GM04503 (cell line): Measurements from ENCODE around the gene GCDH.
"Not testable (repeated sequence)": the region's sequence is repeated elsewhere in the genome, so short reads cannot be mapped to it uniquely, and the experiment has no call there.

Source experiments
- DNase-seq: peaks from one replicate; pipeline ENCODE4 v3.0.0-alpha.2; 2012; ENCODE audit warnings: low read depth

GCDH gene

GRCh38 chr19:12872941-12873890 lies 17.7 kb upstream of the GCDH start:
- DNase-seq, result no peak

- no peak for DNase-seq
These were observed 16.8 kb upstream of the GCDH start for GRCh38 chr19:12873891-12874745.

DNA sequence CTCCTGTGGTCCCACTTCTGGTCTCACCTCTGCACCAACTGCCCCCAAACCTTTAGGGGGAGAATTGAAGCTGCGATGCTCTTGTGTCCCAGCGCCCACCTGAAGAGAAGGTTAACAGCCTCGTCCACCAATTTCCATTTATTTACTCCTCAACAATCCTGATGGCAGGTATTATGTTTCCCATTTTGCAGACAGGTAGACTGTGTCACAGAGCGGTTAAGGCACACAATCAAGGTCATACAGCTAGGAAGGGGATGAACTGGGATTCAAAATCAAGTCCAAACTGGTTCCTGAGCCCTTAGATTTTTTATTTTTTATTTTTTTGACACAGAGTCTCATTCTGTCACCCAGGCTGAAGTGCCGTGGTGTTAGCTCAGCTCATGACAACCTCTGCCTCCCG lies 15.9 kb upstream of the GCDH start:
- no peak for DNase-seq

GRCh38 chr19:12880551-12881171 lies 10.3 kb upstream of the GCDH start:
- no peak for DNase-seq

- peak; percentile 71 for DNase-seq
These were observed 9.7 kb upstream of the GCDH start, which contains the start of gene DNASE2 for GRCh38 chr19:12881172-12881808. TSS of gene DNASE2 (minus strand) at chr19:12881449. CDS start at chr19:12881375, 74 bp downstream.

- DNase-seq, result no peak
These were observed 8.4 kb upstream of the GCDH start for GRCh38 chr19:12882589-12882988.

- no peak for DNase-seq
These were observed 6.8 kb upstream of the GCDH start for GRCh38 chr19:12884202-12884601.

DNA sequence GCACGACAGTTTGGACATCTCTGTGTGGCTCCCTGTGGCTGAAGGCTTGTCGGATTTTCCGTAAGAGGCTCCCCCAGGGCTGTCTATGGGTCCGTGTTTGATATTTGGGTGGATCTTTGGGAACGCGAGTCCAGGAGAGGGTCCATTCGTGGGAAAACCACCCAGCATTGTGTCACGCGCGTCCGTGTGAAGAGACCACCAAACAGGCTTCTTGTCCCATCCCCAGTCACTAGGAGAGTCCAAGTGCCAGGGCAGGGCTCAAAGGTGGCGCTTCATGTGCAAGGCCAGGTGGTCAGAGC lies 6.4 kb upstream of the GCDH start:
- DNase-seq, result no peak

- DNase-seq, result no peak
These were observed 5.8 kb upstream of the GCDH start for GRCh38 chr19:12884926-12885748.

GRCh38 chr19:12885749-12886650 lies 5.0 kb upstream of the GCDH start:
- DNase-seq, result no peak

GRCh38 chr19:12886651-12886968 lies 4.3 kb upstream of the GCDH start:
- no peak for DNase-seq

DNA sequence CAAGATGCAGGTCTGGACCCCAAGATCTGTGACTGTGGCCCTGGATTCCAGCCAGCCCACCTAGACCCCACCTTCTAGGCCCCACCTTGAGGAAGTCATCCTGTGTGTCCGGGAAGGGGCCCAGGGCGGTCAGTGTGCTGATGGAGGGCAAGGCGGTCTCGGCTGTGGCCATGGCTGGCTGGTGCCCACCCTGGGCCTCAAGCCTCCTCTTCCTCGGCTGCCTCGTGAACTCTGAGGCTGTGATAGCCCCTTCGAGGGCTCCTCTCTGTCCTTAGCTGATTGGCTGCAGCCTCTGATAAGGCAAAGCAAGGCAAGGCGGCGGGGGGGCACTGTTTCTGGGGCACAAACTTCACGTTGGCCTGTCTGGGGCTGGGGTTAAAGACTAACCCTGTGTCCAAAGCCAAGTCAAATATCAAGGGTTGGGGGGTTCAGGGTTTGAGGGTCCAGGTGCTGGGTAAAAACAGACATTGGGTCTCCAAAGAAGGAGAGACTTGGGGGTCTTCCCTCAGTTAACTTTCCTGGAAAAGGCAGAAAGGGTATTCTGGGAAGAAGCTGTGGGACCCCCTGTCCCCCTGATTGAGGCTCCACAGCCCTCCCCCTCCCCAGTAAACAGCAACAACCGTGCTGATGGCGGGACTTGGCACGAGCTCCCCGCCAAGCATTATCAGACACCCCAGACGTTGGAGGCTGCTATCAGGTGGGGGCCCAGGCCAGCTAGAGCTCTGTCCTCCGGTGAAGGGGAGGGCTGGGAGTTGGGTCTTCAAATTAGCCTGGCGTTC lies 3.8 kb upstream of the GCDH start, which contains the start of gene KLF1:
Gene KLF1 (minus strand): TSS at position 233 of the 779 bp plus-strand sequence. CDS start 61 bp downstream, at position 172.
- no peak for DNase-seq

GRCh38 chr19:12888006-12888603 lies 2.9 kb upstream of the GCDH start:
- no peak for DNase-seq

- DNase-seq, result not testable (repeated sequence)
These were observed 617 bp upstream of the GCDH start for GRCh38 chr19:12890299-12890786.

DNA sequence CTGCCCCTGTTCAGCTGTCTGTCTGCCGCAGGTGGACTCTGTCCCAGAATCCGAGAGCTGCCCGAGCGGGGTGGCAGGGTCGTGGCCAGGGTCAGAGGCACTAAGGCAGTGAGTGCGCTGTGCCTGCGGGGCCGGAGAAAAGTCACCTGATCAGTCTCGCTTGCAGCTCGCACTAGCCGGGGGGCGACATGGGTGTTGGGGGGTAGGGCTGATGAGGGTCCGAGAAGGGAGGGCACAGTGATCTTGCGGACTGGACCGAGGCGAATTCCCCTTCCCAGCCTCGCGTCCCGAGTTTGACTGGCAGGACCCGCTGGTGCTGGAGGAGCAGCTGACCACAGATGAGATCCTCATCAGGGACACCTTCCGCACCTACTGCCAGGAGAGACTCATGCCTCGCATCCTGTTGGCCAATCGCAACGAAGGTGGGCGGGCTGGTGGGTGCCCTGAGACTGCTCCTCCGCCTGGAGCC lies 627 bp downstream of the GCDH start:
- DNase-seq, result no peak

GRCh38 chr19:12893582-12893981 lies 2.6 kb downstream of the GCDH start:
- DNase-seq, result no peak

GRCh38 chr19:12896460-12896859 lies 5.5 kb downstream of the GCDH start:
- no peak for DNase-seq

GRCh38 chr19:12899891-12900518 lies 9.0 kb downstream of the GCDH start:
- DNase-seq, result no peak
